ENCODE data around the gene ANKMY1. TPM values are rescaled to one million over a fixed set of nuclear protein-coding genes. Genes with fewer than 3 reads are reported as not detected.

The ANKMY1 gene
- total and polyA plus RNA-seq, 2 of the 8 experiments (the other 6 are each of a cell fraction or from before 2014, with no cell fraction given): 4.5 to 4.8 TPM

DNA sequence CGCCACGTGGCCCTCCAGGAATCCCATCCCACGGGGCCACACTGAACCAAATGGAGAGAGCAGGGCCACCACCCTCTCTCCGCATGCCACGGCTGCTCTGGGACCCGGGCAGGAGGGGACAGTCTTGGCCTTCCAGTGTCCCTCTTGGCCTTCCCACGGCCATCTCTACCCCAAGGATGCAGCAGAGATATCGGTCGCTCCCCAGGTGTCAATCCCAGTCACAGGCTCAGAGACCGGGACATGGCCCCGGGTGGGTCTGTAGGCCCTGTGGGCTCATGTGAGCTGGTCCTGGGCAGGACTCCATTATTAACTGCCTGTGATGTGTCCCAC lies 44.0 kb upstream of the ANKMY1 start:
- no peak overlapping the region for H4K8ac ChIP-seq (ENCODE audit: extremely low read depth, insufficient read depth, low read length)
- no peak overlapping the region for H2BK20ac ChIP-seq (ENCODE audit: low read length)
- H2AK5ac ChIP-seq (ENCODE audit: low read depth, low read length): no peak overlapping the region
- no peak overlapping the region for H3K27ac ChIP-seq (ENCODE audit: low read depth, low read length)
- DNase-seq (ENCODE audit: low read depth in 1 of 2, low spot score in 2 of 2) (no peak), FAIRE-seq (no peak)
- no peak overlapping the region for H4K5ac ChIP-seq (ENCODE audit: insufficient read length, low read depth, low read length)
- no peak overlapping the region for H3K4me3 ChIP-seq (ENCODE audit: extremely low read depth in 1 of 4, insufficient read depth in 2 of 4, low read depth in 3 of 4, low read length in 4 of 4)
- peaks cover 0 to 7% (median 3%) of the 10 kb centered on the region in 4 experiments; a peak in 4 of 8 replicates for H3K36me3 ChIP-seq (ENCODE audit: control insufficient read depth in 2 of 4, insufficient read depth in 4 of 4, low read length in 3 of 4)
- no peaks in the 10 kb centered on the region for H3K79me1 ChIP-seq (ENCODE audit: low read depth, low read length)
- H3K4me2 ChIP-seq (ENCODE audit: insufficient read depth in 1 of 2, low read depth in 2 of 2, low read length in 2 of 2): no peak overlapping the region
- no peak overlapping the region for H3K18ac ChIP-seq (ENCODE audit: extremely low read depth, low read length)
- no peaks in the 10 kb centered on the region for H3K23me2 ChIP-seq (ENCODE audit: low read depth, low read length)
- no peak overlapping the region for H2BK5ac ChIP-seq (ENCODE audit: low read depth, low read length)
- no peak overlapping the region for H3K56ac ChIP-seq (replicated peaks; ENCODE audit: insufficient read length, low read depth, low read length)
- H3K4ac ChIP-seq (replicated peaks; ENCODE audit: insufficient read length, low read depth, low read length): no peak overlapping the region
- no peak overlapping the region for H3K9ac ChIP-seq (replicated peaks in 1 of 4; ENCODE audit: extremely low read depth in 1 of 4, low read depth in 3 of 4, low read length in 3 of 4)
- no peak overlapping the region for H3K14ac ChIP-seq (ENCODE audit: insufficient read length)
- H2BK120ac ChIP-seq (replicated peaks; ENCODE audit: low read depth, low read length): no peak overlapping the region
- no peak overlapping the region for H2BK12ac ChIP-seq (ENCODE audit: low read depth, low read length)
- H3K23ac ChIP-seq (ENCODE audit: insufficient read length): no peak overlapping the region
- 0 out of 7 replicates have a peak, but pooled peaks cover 0 to 2% (median 0%) of the 10 kb centered on the region in 4 experiments for H3K27me3 ChIP-seq (replicated peaks in 1 of 4; ENCODE audit: control insufficient read depth in 3 of 4, extremely low read depth in 1 of 4, insufficient read depth in 3 of 4, low read length in 3 of 4)
- H2BK15ac ChIP-seq (ENCODE audit: low read length): no peak overlapping the region
- H2AFZ ChIP-seq (ENCODE audit: low read length): no peak overlapping the region
- H4K20me1 ChIP-seq (replicated peaks in 1 of 2; ENCODE audit: control insufficient read depth in 1 of 2, insufficient read depth in 2 of 2, low read length in 2 of 2): peaks cover 0 to 4% of the 10 kb centered on the region in 2 experiments
- no peaks in the 10 kb centered on the region for H3K9me3 ChIP-seq (ENCODE audit: insufficient read depth in 2 of 2, low read depth in 1 of 2, low read length in 1 of 2)
- 88% methylated on average over 11 of the region's 11 CpGs; no CpG with 5 or more reads in 1 of the 2 experiments for WGBS, 2 experiments (ENCODE audit: extremely low coverage in 1 of 2, insufficient coverage in 1 of 2, insufficient read length in 1 of 2, insufficient replicate concordance in 2 of 2, low coverage in 1 of 2, low lambda C conversion rate in 2 of 2, missing lambda C conversion rate in 1 of 2)
- no peak overlapping the region for H4K91ac ChIP-seq (replicated peaks; ENCODE audit: insufficient read length, low read length)
- H3K4me1 ChIP-seq (replicated peaks in 1 of 4; ENCODE audit: control insufficient read depth in 3 of 4, insufficient read depth in 4 of 4, low read length in 3 of 4): no peaks in the 10 kb centered on the region
- ChIA-PET POLR2A (ENCODE audit: partially characterized antibody) (interaction anchor here (0.6 to 0.7 kb wide), 2 partner anchors 30 to 1105 kb away, joined by 3 read pairs; no protein-coding TSS in a partner anchor), CTCF (ENCODE audit: partially characterized antibody) (interaction anchor here (0.7 to 1.1 kb wide), 3 partner anchors 9 to 717 kb away, joined by 3 read pairs; no protein-coding TSS in a partner anchor)
- no peaks in the 10 kb centered on the region for H3K79me2 ChIP-seq (ENCODE audit: control insufficient read depth in 1 of 2, insufficient read depth in 2 of 2, low read length in 2 of 2)
- no peak for TF ChIP-seq FOSL1 (IDR thresholded peaks at IDR 0.05; ENCODE audit: insufficient read depth, low read depth, low read length)
- no peak for TF ChIP-seq CHD2 (IDR thresholded peaks at IDR 0.05; ENCODE audit: low read length)
- TF ChIP-seq, protein P1, sequence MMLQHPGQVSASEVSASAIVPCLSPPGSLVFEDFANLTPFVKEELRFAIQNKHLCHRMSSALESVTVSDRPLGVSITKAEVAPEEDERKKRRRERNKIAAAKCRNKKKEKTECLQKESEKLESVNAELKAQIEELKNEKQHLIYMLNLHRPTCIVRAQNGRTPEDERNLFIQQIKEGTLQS (IDR thresholded peaks at IDR 0.05; ENCODE audit: insufficient read depth, low read depth, low read length): no peak
- no peak for TF ChIP-seq POLR2AphosphoS5 (IDR thresholded peaks at IDR 0.05; ENCODE audit: low read depth, low read length)
